IgD-negative memory B cell (primary cell): ENCODE results near the gene WDR64. TPM values are rescaled to one million over a fixed set of nuclear protein-coding genes. Genes with fewer than 3 reads are reported as not detected.
A peak's percentile ranks its signal among the peaks of the same experiment; 100 is the strongest.
"Not testable (repeated sequence)": the region's sequence is repeated elsewhere in the genome, so short reads cannot be mapped to it uniquely, and the experiment has no call there.

Experiments
- H3K27ac Mint-ChIP-seq, 3 donors: one replicate each; pipeline ENCODE4 v1.8.0; 2020 to 2022; ENCODE audit warnings: mild to moderate bottlenecking in 3 of 3, mixed read lengths in 3 of 3, moderate library complexity in 1 of 3
- H3K27me3 Mint-ChIP-seq: one replicate; pipeline ENCODE4 v1.8.0; 2021; ENCODE audit warnings: mixed read lengths
- H3K36me3 Mint-ChIP-seq: one replicate; pipeline ENCODE4 v1.8.0; 2020; ENCODE audit warnings: mild to moderate bottlenecking, mixed read lengths
- H3K4me1 Mint-ChIP-seq, 3 donors: one replicate each; pipeline ENCODE4 v1.8.0; 2020 to 2022; ENCODE audit warnings: mixed read lengths in 3 of 3, mild to moderate bottlenecking in 1 of 3
- H3K4me3 Mint-ChIP-seq, 4 donors: one replicate each; pipeline ENCODE4 v1.8.0; 2020 to 2022; ENCODE audit warnings: mild to moderate bottlenecking in 4 of 4, mixed read lengths in 4 of 4, moderate library complexity in 3 of 4
- H3K9me3 Mint-ChIP-seq, 3 donors: one replicate each; pipeline ENCODE4 v1.8.0; 2020 to 2021; ENCODE audit warnings: mixed read lengths in 3 of 3, mild to moderate bottlenecking in 1 of 3
- polyA plus RNA-seq: library from polyadenylated mRNA; unstranded; fragments of 300-500 nt; fragmentation: Illumina TruSeq; gene quantifications from one replicate; pipeline ENCODE4 v1.2.3, GENCODE V29; 2021

WDR64 gene
- polyA plus RNA-seq, 1 donor from 2014 or later, result 0.90 TPM

DNA sequence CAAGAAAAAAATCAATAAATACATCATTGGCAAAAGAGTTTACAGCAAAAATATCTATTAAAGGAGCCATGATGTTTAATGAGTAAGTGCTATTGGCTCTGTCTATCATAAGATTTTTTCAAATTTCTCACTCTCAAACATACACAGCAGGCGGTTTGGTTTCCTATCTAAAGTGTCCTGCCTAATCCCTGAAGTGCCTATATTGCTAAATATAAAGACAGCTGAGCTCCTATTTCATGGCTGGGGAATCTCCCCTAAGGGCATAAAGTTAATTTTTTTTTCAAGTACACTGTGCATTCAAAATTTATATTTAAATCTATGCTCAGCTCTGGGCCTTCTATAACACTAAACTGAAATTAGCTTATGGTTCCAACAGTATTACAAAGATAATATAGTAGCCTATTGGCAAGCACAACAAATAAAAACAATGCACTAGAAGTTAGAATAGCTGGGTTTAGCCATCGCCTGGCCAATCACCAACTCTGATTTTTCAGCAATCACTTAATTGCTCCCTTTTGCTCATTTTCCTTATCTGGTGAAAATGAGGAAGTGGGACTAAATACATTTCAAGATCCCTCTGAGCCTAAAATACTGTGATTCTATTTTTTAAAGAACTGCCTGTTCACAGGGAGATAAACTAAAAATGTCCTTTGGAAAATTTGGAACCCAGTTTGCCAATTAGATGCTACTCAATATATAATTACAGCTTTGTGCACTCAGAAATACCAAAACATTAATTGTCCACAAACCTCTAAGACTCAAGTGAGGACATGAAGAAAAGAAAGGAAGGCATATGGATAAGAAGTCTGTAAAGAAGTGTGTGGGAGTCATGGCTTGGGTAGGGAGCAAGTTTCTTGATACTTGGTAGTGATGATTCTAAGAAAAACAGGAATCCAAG is 62.5 kb downstream of the WDR64 start:
- no peaks in the 10 kb centered on the region for H3K27me3 Mint-ChIP-seq
- no peak overlapping the region for H3K27ac Mint-ChIP-seq
- no peaks in the 10 kb centered on the region for H3K36me3 Mint-ChIP-seq
- H3K9me3 Mint-ChIP-seq, result no peaks in the 10 kb centered on the region
- peaks cover 0 to 3% (median 0%) of the 10 kb centered on the region in 3 donors for H3K4me1 Mint-ChIP-seq
- H3K4me3 Mint-ChIP-seq, result no peak overlapping the region

DNA sequence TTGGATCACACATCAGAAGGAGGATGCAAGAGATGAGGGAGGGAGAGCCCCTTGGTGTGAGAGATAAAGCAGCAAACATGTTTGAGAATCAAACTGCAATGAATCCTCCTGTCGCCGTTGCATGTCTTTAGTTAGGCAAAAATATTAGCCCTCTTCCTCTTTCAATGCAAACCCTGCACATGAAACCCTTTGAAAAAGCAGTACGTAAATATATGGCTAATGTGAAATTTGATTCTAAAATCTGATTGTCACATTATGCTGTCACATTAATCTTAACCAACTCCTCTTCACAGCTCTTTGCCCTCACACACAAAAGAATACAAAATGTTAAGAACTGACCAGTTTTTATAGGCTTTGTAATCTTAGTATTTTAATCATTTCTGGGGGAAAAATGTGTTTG is 63.4 kb downstream of the WDR64 start:
- Mint-ChIP-seq H3K4me1 (peaks cover 0 to 3% (median 0%) of the 10 kb centered on the region in 3 donors), H3K4me3 (no peak overlapping the region), H3K9me3 (peaks cover 0 to 2% (median 0%) of the 10 kb centered on the region in 3 donors), H3K36me3 (peaks cover 2% of the 10 kb centered on the region), H3K27ac (no peak overlapping the region), H3K27me3 (no peaks in the 10 kb centered on the region)

- H3K27me3 Mint-ChIP-seq, result no peaks in the 10 kb centered on the region
- peaks cover 0 to 2% (median 0%) of the 10 kb centered on the region in 3 donors for H3K9me3 Mint-ChIP-seq
- no peak overlapping the region for H3K27ac Mint-ChIP-seq
- H3K4me3 Mint-ChIP-seq, result no peak overlapping the region
- H3K36me3 Mint-ChIP-seq, result peaks cover 3% of the 10 kb centered on the region
- peaks cover 0 to 3% (median 0%) of the 10 kb centered on the region in 3 donors for H3K4me1 Mint-ChIP-seq
Measured at GRCh38 chr1:241715956-241716355, 63.9 kb downstream of the WDR64 start.

DNA sequence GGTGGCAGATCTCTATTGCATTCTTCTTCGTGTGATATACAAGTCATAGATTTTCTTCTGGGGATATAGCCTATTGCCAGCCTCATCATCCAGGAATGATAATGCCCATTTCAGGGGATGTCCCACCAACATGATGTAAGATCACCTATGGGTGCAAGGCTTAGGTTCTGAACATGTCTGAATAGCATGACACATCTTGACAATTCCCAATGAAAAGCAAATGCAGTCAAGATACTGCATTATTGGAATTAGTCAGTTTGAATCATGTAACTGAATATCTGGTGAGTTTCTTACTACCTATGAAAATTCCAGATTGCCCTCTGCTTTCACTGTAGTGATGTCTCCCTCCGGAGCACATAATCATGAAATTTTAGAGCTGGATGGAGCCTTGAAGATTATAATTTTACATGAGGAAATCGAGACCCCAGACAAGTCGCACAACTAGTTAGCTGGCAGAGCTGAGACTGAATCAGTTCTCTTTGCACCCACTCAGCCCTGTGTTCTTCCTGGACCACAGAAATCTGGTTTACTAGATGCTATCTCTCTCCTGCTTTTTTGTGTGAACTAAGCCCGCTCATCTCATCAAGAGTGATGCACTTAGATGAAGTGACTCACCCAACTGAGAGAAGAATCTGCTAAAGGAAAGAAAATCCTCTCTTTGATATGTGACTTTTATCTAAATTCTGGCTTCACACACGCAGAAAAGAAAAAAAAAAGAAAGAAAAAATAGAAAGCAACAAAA is 65.0 kb downstream of the WDR64 start:
- Mint-ChIP-seq H3K36me3 (peaks cover 3% of the 10 kb centered on the region), H3K27me3 (no peaks in the 10 kb centered on the region), H3K4me3 (no peak overlapping the region), H3K9me3 (peaks cover 0 to 2% (median 0%) of the 10 kb centered on the region in 3 donors), H3K27ac (no peak overlapping the region), H3K4me1 (peaks cover 0 to 3% (median 0%) of the 10 kb centered on the region in 3 donors)

DNA sequence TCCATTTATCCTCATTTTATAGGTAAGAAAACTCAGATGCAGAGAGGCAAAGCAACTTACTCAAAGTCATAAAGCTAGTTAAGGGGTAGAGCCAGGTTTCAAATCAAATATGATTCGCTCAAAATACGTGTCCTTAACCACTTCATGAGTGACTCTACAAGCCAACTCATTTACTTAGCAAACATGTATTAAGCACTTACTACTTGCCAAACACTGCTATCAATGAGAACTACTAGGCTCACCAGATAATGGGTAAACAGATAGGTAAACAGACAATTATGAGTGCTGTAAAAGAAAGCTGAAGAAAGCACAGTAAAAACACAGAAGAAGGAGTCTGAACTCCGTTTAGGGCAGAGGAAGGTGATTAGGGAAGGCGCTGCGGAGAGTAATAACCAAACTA is 65.9 kb downstream of the WDR64 start:
- Mint-ChIP-seq H3K27ac (no peak overlapping the region), H3K9me3 (peaks cover 0 to 2% (median 0%) of the 10 kb centered on the region in 3 donors), H3K27me3 (no peaks in the 10 kb centered on the region), H3K4me1 (peaks cover 0 to 3% (median 0%) of the 10 kb centered on the region in 3 donors), H3K36me3 (peaks cover 3% of the 10 kb centered on the region), H3K4me3 (no peak overlapping the region)

GRCh38 chr1:241721011-241721410 is 68.9 kb downstream of the WDR64 start:
- Mint-ChIP-seq H3K4me3 (no peak overlapping the region), H3K36me3 (peaks cover 3% of the 10 kb centered on the region), H3K4me1 (no peaks in the 10 kb centered on the region), H3K27me3 (peaks cover 2% of the 10 kb centered on the region), H3K27ac (no peak overlapping the region), H3K9me3 (peaks cover 0 to 2% (median 0%) of the 10 kb centered on the region in 3 donors)

GRCh38 chr1:241722947-241723346 is 70.9 kb downstream of the WDR64 start:
- H3K4me3 Mint-ChIP-seq, result no peak overlapping the region

DNA sequence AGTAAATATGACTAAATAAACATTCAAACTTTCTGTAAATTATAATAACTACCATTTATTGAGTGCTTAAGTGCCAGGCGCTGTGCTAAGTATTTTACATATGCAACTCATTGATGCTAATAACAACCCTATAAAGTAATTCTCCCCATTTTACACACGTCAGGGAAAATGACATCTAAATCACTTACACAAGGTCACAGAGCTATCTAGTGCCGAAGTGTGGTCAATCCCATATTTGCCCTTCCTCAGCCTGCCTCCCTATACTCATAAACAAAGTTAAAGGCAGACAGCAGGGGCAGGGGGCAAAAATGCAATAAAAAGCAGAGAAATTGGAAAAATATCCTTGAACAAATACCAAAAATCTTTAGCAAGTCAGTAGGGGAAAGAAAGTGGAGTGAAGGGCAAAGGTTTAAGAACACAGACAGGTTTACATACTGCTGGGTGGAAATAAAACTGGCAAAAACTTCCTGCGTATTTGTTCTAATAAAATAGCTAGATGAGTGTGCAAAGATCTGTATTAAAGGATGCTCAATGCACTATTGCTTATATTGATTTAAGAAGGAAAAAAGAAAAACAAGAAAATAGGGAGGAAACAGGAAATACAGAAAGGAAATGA is 72.8 kb downstream of the WDR64 start:
- Mint-ChIP-seq H3K36me3 (peaks cover 3% of the 10 kb centered on the region), H3K4me1 (peaks cover 0 to 4% (median 0%) of the 10 kb centered on the region in 3 donors), H3K9me3 (peaks cover 0 to under 1% (median 0%) of the 10 kb centered on the region in 3 donors), H3K27ac (peak overlapping the region in 1 of 3 donors; percentile 25), H3K4me3 (no peak overlapping the region), H3K27me3 (peaks cover 4% of the 10 kb centered on the region)

More at GRCh38 chr1:241722947-241723346, 70.9 kb downstream of the WDR64 start:
- Mint-ChIP-seq H3K27ac (no peak overlapping the region), H3K27me3 (peaks cover 2% of the 10 kb centered on the region), H3K9me3 (peaks cover 0 to 2% (median 0%) of the 10 kb centered on the region in 3 donors), H3K4me1 (no peaks in the 10 kb centered on the region), H3K36me3 (peaks cover 3% of the 10 kb centered on the region)

- no peak overlapping the region for H3K27ac Mint-ChIP-seq
- no peak overlapping the region for H3K4me3 Mint-ChIP-seq
Measured at GRCh38 chr1:241730031-241730430, 78.0 kb downstream of the WDR64 start.

DNA sequence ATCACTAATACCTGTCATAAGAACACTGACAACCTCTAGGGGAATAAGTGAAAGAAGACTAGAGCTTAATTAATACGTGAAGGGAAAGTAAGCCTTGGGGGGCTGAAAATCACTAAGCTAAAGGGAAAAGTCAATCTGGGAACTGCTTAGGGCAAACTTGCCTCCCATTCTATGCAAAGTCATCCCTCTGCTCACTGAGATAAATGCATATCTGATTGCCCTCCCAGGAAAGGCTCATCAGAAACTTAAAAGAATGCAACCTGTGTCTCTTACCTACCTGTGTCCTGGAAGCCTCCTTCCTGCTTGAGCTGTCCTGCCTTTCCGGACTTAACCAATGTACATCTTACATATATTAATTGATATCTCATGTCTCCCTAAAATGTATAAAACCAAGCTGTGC is 81.8 kb downstream of the WDR64 start:
- no peak overlapping the region for H3K27ac Mint-ChIP-seq
- no peaks in the 10 kb centered on the region for H3K36me3 Mint-ChIP-seq

More at GRCh38 chr1:241730031-241730430, 78.0 kb downstream of the WDR64 start:
- Mint-ChIP-seq H3K36me3 (no peaks in the 10 kb centered on the region), H3K27me3 (peaks cover 8% of the 10 kb centered on the region), H3K4me1 (peaks cover 0 to 4% (median 0%) of the 10 kb centered on the region in 3 donors), H3K9me3 (no peaks in the 10 kb centered on the region)

DNA sequence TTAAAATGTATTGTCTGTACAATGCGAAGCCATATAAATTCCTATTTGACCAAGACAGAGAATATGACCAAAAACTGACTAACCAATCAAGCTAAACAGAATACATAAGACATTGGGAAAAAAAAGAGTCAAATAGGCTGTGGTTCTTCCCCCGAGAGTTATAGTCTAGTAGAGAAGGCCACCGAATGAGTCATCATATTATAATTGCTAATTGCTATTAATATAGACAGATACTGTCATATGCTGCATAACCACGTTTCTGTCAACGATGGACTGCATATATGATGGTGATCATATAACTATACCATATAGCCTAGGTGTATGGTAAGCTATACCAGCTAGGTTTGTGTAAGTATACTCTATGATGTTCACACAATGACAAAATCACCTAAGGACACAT is 82.5 kb downstream of the WDR64 start:
- Mint-ChIP-seq H3K36me3 (no peaks in the 10 kb centered on the region), H3K27ac (no peak overlapping the region), H3K4me1 (no peaks in the 10 kb centered on the region), H3K4me3 (no peak overlapping the region), H3K27me3 (peaks cover 10% of the 10 kb centered on the region), H3K9me3 (no peaks in the 10 kb centered on the region)

More for the DNA sequence above, 81.8 kb downstream of the WDR64 start:
- Mint-ChIP-seq H3K4me1 (peaks cover 0 to 4% (median 0%) of the 10 kb centered on the region in 3 donors), H3K27me3 (peaks cover 10% of the 10 kb centered on the region), H3K9me3 (no peaks in the 10 kb centered on the region), H3K4me3 (no peak overlapping the region)

- H3K9me3 Mint-ChIP-seq, H3K4me3 Mint-ChIP-seq, H3K27me3 Mint-ChIP-seq, H3K36me3 Mint-ChIP-seq, H3K27ac Mint-ChIP-seq, H3K4me1 Mint-ChIP-seq: not testable (repeated sequence)
Measured at GRCh38 chr1:241735493-241735926, 83.4 kb downstream of the WDR64 start.

DNA sequence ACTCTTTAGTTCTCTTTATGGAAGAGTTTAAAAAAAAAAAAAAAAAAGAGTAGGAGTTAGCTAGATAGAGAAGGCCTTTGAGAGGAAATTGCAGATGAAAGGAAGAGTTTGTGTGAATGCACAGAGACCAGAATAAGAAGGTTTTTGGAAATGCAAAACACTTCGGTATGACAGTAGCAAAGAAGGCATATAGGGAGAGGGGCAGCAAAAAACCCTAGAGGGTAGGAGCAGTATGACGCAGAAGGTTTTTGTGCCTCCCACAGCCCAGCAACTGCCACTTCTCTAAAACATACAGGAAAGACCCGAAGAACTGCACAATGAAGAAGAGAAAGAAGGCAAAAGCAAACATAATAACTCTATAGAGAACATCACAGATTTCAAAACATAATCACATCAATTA is 84.3 kb downstream of the WDR64 start:
- H3K27ac Mint-ChIP-seq, result no peak overlapping the region
- H3K4me1 Mint-ChIP-seq, result no peaks in the 10 kb centered on the region
- no peaks in the 10 kb centered on the region for H3K36me3 Mint-ChIP-seq
- H3K4me3 Mint-ChIP-seq, result no peak overlapping the region
- no peaks in the 10 kb centered on the region for H3K9me3 Mint-ChIP-seq
- H3K27me3 Mint-ChIP-seq, result peaks cover 5% of the 10 kb centered on the region

- no peak overlapping the region for H3K4me3 Mint-ChIP-seq
- no peaks in the 10 kb centered on the region for H3K9me3 Mint-ChIP-seq
- H3K36me3 Mint-ChIP-seq, result no peaks in the 10 kb centered on the region
- peaks cover 5% of the 10 kb centered on the region for H3K27me3 Mint-ChIP-seq
- H3K27ac Mint-ChIP-seq, result no peak overlapping the region
- no peaks in the 10 kb centered on the region for H3K4me1 Mint-ChIP-seq
Measured at GRCh38 chr1:241738284-241739078, 86.4 kb downstream of the WDR64 start.
